Measurements from ENCODE around the gene C3orf80.

DNA sequence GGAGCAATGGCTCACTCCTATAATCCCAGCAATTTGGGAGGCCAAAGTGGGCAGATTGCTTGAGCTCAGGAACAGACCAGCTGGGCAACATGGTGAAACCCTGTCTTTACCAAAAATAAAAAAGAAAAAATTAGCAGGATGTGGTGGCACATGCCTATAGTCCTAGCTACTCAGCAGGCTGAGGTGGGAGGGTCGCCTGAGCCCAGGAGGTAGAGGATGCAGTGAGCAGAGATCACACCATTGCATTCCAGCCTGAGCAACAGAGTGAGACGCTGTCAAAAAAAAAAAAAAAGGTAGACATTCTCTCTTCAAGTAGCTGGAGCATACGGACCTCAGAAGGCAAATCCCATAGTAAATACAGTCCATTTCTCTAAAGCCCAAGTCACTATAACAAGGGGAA is 7.1 kb upstream of the C3orf80 start:
- TF ChIP-seq POU6F1 (CRISPR knock-in tag; IDR thresholded peaks at IDR 0.05; ENCODE audit: borderline replicate concordance, low read depth) = no peak
- no peak for TF ChIP-seq TCF4 (CRISPR knock-in tag; IDR thresholded peaks at IDR 0.05; ENCODE audit: borderline replicate concordance)
- no peak for TF ChIP-seq CSDC2 (CRISPR knock-in tag; IDR thresholded peaks at IDR 0.05)
- no peak for TF ChIP-seq TSHZ2 (CRISPR knock-in tag; IDR thresholded peaks at IDR 0.05)
- no peak for TF ChIP-seq ARNTL (CRISPR knock-in tag; IDR thresholded peaks at IDR 0.05; ENCODE audit: borderline replicate concordance, low read depth)
- TF ChIP-seq PATZ1 (CRISPR knock-in tag; IDR thresholded peaks at IDR 0.05; ENCODE audit: borderline replicate concordance) = no peak
- no peak for TF ChIP-seq BACH2 (CRISPR knock-in tag; IDR thresholded peaks at IDR 0.05; ENCODE audit: borderline replicate concordance)
- no peak for TF ChIP-seq OSR1 (CRISPR knock-in tag; IDR thresholded peaks at IDR 0.05)
- TF ChIP-seq SNAI2 (CRISPR knock-in tag; IDR thresholded peaks at IDR 0.05) = no peak
- no peak for TF ChIP-seq ZFP30 (CRISPR knock-in tag; IDR thresholded peaks at IDR 0.05)

Measured in SK-N-SH treated with all-trans-retinoic acid at 6 μM for 48 hours (cell line).